Vagina (tissue), 2 donors: ENCODE measurements around the gene ZIC2. TPM values are rescaled to one million over a fixed set of nuclear protein-coding genes. Genes with fewer than 3 reads are reported as not detected.

Experiments
- DNase-seq, 2 donors: peaks; one replicate each; pipeline ENCODE4 v3.0.0-alpha.2; 2017; ENCODE audit errors: extremely low spot score in 2 of 2
- H3K27ac ChIP-seq: fragments of 200-600 bp; sonication (generic); one replicate; pipeline ENCODE4 v1.5.1; 2019
- H3K27me3 ChIP-seq: fragments of 200-600 bp; sonication (generic); one replicate; pipeline ENCODE4 v1.5.1; 2019
- H3K36me3 ChIP-seq, 2 donors: fragments of 200-600 bp; sonication (generic); one replicate each; pipeline ENCODE4 v1.5.1; 2017 to 2019
- H3K4me1 ChIP-seq: fragments of 200-600 bp; sonication (generic); one replicate; pipeline ENCODE4 v1.5.1; 2019
- H3K4me3 ChIP-seq, 2 donors: fragments of 200-600 bp; sonication (generic); 1 replicate in 1 of 2; 2 replicates in 1 of 2; pipeline ENCODE4 v1.5.1; 2016 to 2019
- H3K9me3 ChIP-seq: fragments of 200-600 bp; sonication (generic); one replicate; pipeline ENCODE4 v1.5.1; 2019
- CTCF ChIP-seq, 3 experiments: fragments of 450-650 bp in 2 of 3; fragments of 200-600 bp in 1 of 3; sonication (generic) in 1 of 3; IDR thresholded peaks; one replicate each; pipeline ENCODE4 v1.5.1; 2017 to 2019; ENCODE audit warnings: antibody characterized with exemption in 3 of 3, mild to moderate bottlenecking in 2 of 3, moderate library complexity in 2 of 3
- POLR2A ChIP-seq, 2 donors: fragments of 450-650 bp; IDR thresholded peaks; one replicate each; pipeline ENCODE4 v1.6.1; 2017; ENCODE audit warnings: antibody characterized with exemption in 2 of 2, mild to moderate bottlenecking in 2 of 2, moderate library complexity in 2 of 2
- POLR2AphosphoS5 ChIP-seq, 2 donors: sonication (generic); formaldehyde crosslinking; IDR thresholded peaks; one replicate each; pipeline ENCODE4 v1.9.0; 2017; ENCODE audit warnings: antibody characterized with exemption in 2 of 2, mild to moderate bottlenecking in 2 of 2, low read depth in 1 of 2; ENCODE audit not compliant: insufficient read depth in 1 of 2
- intact Hi-C: fragments of 100-400 bp; cut with DNase I; formaldehyde crosslinking; loops from one replicate; pipeline ENCODE4 v1.15.1; 2023
- total RNA-seq: library from RNA; depleted of rRNA; stranded (reverse); fragments of >200 nt; gene quantifications from one replicate; pipeline ENCODE4 v1.2.3, GENCODE V29; 2016

ZIC2 gene
- total RNA-seq, 1 donor from 2014 or later = not detected

- no peak for DNase-seq
- intact Hi-C loops = no loop called here
These were observed 2.2 kb downstream of the ZIC2 start for GRCh38 chr13:99983499-99984401.

GRCh38 chr13:99984461-99985240 is 3.1 kb downstream of the ZIC2 start:
- Histone ChIP-seq H3K27ac (no peak overlapping the region), H3K9me3 (no peaks in the 10 kb centered on the region), H3K4me3 (no peak overlapping the region), H3K27me3 (peaks cover 48% of the 10 kb centered on the region), H3K36me3 (no peaks in the 10 kb centered on the region), H3K4me1 (peaks cover 14% of the 10 kb centered on the region)
- no peak for DNase-seq
- intact Hi-C loops = no loop called here
- TF ChIP-seq POLR2AphosphoS5 (IDR thresholded peaks at IDR 0.05; ENCODE audit: insufficient read depth in 1 of 2, low read depth in 1 of 2) (no peak), POLR2A (IDR thresholded peaks at IDR 0.05) (no peak), CTCF (IDR thresholded peaks at IDR 0.05) (no peak)

More at GRCh38 chr13:99983499-99984401, 2.2 kb downstream of the ZIC2 start:
- H3K27me3 ChIP-seq = peaks cover 57% of the 10 kb centered on the region
- H3K36me3 ChIP-seq = no peaks in the 10 kb centered on the region
- H3K4me3 ChIP-seq = no peak overlapping the region
- no peak overlapping the region for H3K27ac ChIP-seq
- H3K9me3 ChIP-seq = no peaks in the 10 kb centered on the region
- peaks cover 21% of the 10 kb centered on the region for H3K4me1 ChIP-seq
- no peak for TF ChIP-seq POLR2AphosphoS5 (IDR thresholded peaks at IDR 0.05; ENCODE audit: insufficient read depth in 1 of 2, low read depth in 1 of 2)

- H3K27me3 ChIP-seq = peaks cover 45% of the 10 kb centered on the region
- no peak for DNase-seq
- no peak overlapping the region for H3K27ac ChIP-seq
- H3K4me1 ChIP-seq = peaks cover 10% of the 10 kb centered on the region
- TF ChIP-seq POLR2AphosphoS5 (IDR thresholded peaks at IDR 0.05; ENCODE audit: insufficient read depth in 1 of 2, low read depth in 1 of 2) (no peak), POLR2A (IDR thresholded peaks at IDR 0.05) (no peak), CTCF (IDR thresholded peaks at IDR 0.05) (no peak)
- H3K4me3 ChIP-seq = no peak overlapping the region
- H3K9me3 ChIP-seq = no peaks in the 10 kb centered on the region
- intact Hi-C loops = no loop called here
- H3K36me3 ChIP-seq = no peaks in the 10 kb centered on the region
These were observed 3.8 kb downstream of the ZIC2 start for GRCh38 chr13:99985241-99985874.

- H3K4me1 ChIP-seq = peaks cover 10% of the 10 kb centered on the region
- H3K27ac ChIP-seq = no peak overlapping the region
These were observed 4.4 kb downstream of the ZIC2 start for GRCh38 chr13:99985886-99986527.

More at GRCh38 chr13:99985886-99986527, 4.4 kb downstream of the ZIC2 start:
- Histone ChIP-seq H3K36me3 (no peaks in the 10 kb centered on the region), H3K9me3 (no peaks in the 10 kb centered on the region), H3K4me3 (no peak overlapping the region), H3K27me3 (peaks cover 46% of the 10 kb centered on the region)
- DNase-seq = no peak
- intact Hi-C loops = no loop called here
- TF ChIP-seq CTCF (IDR thresholded peaks at IDR 0.05) (no peak), POLR2AphosphoS5 (IDR thresholded peaks at IDR 0.05; ENCODE audit: insufficient read depth in 1 of 2, low read depth in 1 of 2) (no peak), POLR2A (IDR thresholded peaks at IDR 0.05) (no peak)
